Heart left ventricle (tissue), 16 donors: ENCODE measurements around the gene ZNF408. TPM values are rescaled to one million over a fixed set of nuclear protein-coding genes. Genes with fewer than 3 reads are reported as not detected.
"Not testable (repeated sequence)": the region's sequence is repeated elsewhere in the genome, so short reads cannot be mapped to it uniquely, and the experiment has no call there.

Experiments
- ATAC-seq, 4 donors: fragments of 200-7000 bp; cut with Tn5 transposase; one replicate each; pipeline ENCODE4 v1.9.1; 2020 to 2022; ENCODE audit warnings: moderate library complexity in 4 of 4, mild to moderate bottlenecking in 3 of 4, moderate number of reproducible peaks in 1 of 4
- DNase-seq, 5 donors: peaks; one replicate each; pipeline ENCODE4 v3.0.0-alpha.2; 2020
- H3K27ac ChIP-seq, 12 donors: fragments of 200-600 bp; sonication (generic) in 4 of 12; one replicate each; pipeline versions ENCODE4 v1.5.0 to v1.8.0; 2016 to 2022; ENCODE audit warnings: mild to moderate bottlenecking in 2 of 12
- H3K27me3 ChIP-seq, 9 donors: fragments of 200-600 bp; sonication (generic) in 2 of 9; one replicate each; pipeline versions ENCODE4 v1.5.1 to v1.8.0; 2016 to 2022; ENCODE audit warnings: mild to moderate bottlenecking in 3 of 9
- H3K36me3 ChIP-seq, 9 donors: fragments of 200-600 bp; sonication (generic) in 2 of 9; one replicate each; pipeline versions ENCODE4 v1.5.0 to v1.8.0; 2018 to 2022; ENCODE audit warnings: mild to moderate bottlenecking in 2 of 9
- H3K4me1 ChIP-seq, 12 donors: fragments of 200-600 bp; sonication (generic) in 4 of 12; one replicate each; pipeline versions ENCODE4 v1.5.0 to v1.8.0; 2016 to 2022; ENCODE audit warnings: mild to moderate bottlenecking in 3 of 12
- H3K4me3 ChIP-seq, 12 donors: fragments of 200-600 bp; sonication (generic) in 4 of 12; one replicate each; pipeline versions ENCODE4 v1.5.0 to v1.8.0; 2017 to 2022; ENCODE audit warnings: mild to moderate bottlenecking in 9 of 12, moderate library complexity in 4 of 12
- H3K9me3 ChIP-seq, 12 donors: fragments of 200-600 bp; sonication (generic) in 4 of 12; one replicate each; pipeline versions ENCODE4 v1.5.0 to v1.8.0; 2016 to 2022; ENCODE audit warnings: mild to moderate bottlenecking in 1 of 12
- POLR2A ChIP-seq, 2 donors: fragments of 450-650 bp; IDR thresholded peaks; one replicate each; pipeline ENCODE4 v1.6.1; 2017; ENCODE audit warnings: antibody characterized with exemption in 2 of 2, mild to moderate bottlenecking in 2 of 2, moderate library complexity in 2 of 2
- WGBS, 4 donors: extraction: QIAGEN DNeasy Blood & Tissue Kit in 2 of 4; methylation state at CpG; one replicate each; pipeline versions ENCODE4 v1.1.5 to v1.1.7; 2013 to 2018; 5-methylcytosine and 5-hydroxymethylcytosine counted together
- intact Hi-C, 10 donors: fragments of 100-400 bp; cut with DNase I; formaldehyde crosslinking; loops; one replicate each; pipeline versions ENCODE4 v1.11.1 to v1.14.2; 2022
- polyA plus RNA-seq, 2 donors: library from polyadenylated mRNA; stranded (reverse); fragments of 200-250 nt; gene quantifications; one replicate each; pipeline ENCODE4 v1.2.3, GENCODE V29; 2013
- total RNA-seq, 9 donors: library from RNA; depleted of rRNA in 2 of 9; stranded (reverse); fragments of >200 nt in 2 of 9; fragmentation: NEBNext Ultra II Directional in 3 of 9; extraction: Animal tissue kit (Norgen Biotek cat#: 25700) in 3 of 9; gene quantifications; one replicate each; pipeline versions ENCODE4 v1.1.0 to v1.2.4, GENCODE V29; 2016 to 2023
- TF ChIP-seq, protein P1 (sequence below), 12 donors: fragments of 200-600 bp; sonication (generic) in 4 of 12; IDR thresholded peaks; one replicate each; pipeline versions ENCODE4 v1.5.0 to v1.8.0; 2018 to 2022; ENCODE audit warnings: antibody characterized with exemption in 12 of 12, mild to moderate bottlenecking in 5 of 12
- donor health status: ischemic (EF 13 %, LVEDD 7.1; RV severe dilation, severe dysfunction).
- donor health status: healthy with polysubstance abuse.
- donor health status: DM: no; HTN: yes; CAD: no.
- donor health status: DM: no; HTN: no; CAD: no.
- donor health status: ischemic (EF 25% LVEDD 6.9; RV normal size, moderate dysfunction).
- donor health status: ischemic (EF 25% LVEDD 5.7; RV mildly dilated, moderate dysfunction).
- donor health status: healthy.
- donor health status: DM: yes; HTN: yes; CAD: no.
- donor health status: ischemic (EF 35%, LVEDD 5.7; RV mildly dilated, moderate dysfunction).
- donor health status: nonischemic (EF 11% LVEDD 7.7; RV severe dilation, severe dysfunction).
- donor health status: DM: yes; HTN: yes; CAD: no.
- donor health status: PGD.
- donor health status: ischemic (EF 29% LVEDD 5.4; RV normal size, mild dysfunction).
- donor health status: nonischemic (EF 23%, LVEDD 6.1; RV moderate dilation, normal function).

ZNF408 gene
- total and polyA plus RNA-seq, 11 donors, result 5.3 to 10.0 (median 7.1) TPM

DNA sequence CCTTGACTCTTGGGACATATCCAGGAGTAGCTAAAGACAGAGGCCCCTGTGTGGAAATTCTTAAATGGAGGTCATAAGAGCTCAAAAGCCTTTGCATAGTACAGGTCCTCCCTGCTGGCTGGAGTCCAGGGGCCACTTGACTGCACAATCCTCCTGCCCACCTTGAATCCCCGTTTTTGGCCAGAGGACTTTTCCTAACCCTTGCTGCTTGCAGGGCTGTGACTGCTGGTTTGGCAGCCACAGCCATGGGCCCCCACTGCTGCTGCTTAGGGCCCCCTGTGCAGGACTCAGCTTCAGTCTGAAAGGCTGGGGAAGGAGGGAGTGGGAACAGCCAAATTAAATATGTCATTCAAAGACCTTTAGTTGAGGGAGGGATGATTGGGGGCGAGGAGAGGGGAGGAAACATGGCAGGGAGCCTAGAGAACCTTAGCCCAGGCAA, 33.8 kb upstream of the ZNF408 start:
- intact Hi-C loops, result no loop called here
- ATAC-seq (peak; percentile 6 to 25 (median 18)), DNase-seq (peak in 2 of 5 donors; percentile 36 to 53)
- Histone ChIP-seq H3K4me1 (peaks cover 7 to 76% (median 33%) of the 10 kb centered on the region in 12 donors), H3K27me3 (no peaks in the 10 kb centered on the region), H3K9me3 (no peaks in the 10 kb centered on the region), H3K27ac (peak overlapping the region; percentile 34 to 89 (median 67)), H3K36me3 (peaks cover 0 to 98% (median 92%) of the 10 kb centered on the region in 9 donors), H3K4me3 (no peak overlapping the region)
- WGBS, 4 donors, result 32 to 41% (median 38%) methylated on average over 2 of the region's 2 CpGs
- TF ChIP-seq, protein P1, sequence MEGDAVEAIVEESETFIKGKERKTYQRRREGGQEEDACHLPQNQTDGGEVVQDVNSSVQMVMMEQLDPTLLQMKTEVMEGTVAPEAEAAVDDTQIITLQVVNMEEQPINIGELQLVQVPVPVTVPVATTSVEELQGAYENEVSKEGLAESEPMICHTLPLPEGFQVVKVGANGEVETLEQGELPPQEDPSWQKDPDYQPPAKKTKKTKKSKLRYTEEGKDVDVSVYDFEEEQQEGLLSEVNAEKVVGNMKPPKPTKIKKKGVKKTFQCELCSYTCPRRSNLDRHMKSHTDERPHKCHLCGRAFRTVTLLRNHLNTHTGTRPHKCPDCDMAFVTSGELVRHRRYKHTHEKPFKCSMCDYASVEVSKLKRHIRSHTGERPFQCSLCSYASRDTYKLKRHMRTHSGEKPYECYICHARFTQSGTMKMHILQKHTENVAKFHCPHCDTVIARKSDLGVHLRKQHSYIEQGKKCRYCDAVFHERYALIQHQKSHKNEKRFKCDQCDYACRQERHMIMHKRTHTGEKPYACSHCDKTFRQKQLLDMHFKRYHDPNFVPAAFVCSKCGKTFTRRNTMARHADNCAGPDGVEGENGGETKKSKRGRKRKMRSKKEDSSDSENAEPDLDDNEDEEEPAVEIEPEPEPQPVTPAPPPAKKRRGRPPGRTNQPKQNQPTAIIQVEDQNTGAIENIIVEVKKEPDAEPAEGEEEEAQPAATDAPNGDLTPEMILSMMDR (IDR thresholded peaks at IDR 0.05), result no peak
- TF ChIP-seq POLR2A (IDR thresholded peaks at IDR 0.05), result no peak

DNA sequence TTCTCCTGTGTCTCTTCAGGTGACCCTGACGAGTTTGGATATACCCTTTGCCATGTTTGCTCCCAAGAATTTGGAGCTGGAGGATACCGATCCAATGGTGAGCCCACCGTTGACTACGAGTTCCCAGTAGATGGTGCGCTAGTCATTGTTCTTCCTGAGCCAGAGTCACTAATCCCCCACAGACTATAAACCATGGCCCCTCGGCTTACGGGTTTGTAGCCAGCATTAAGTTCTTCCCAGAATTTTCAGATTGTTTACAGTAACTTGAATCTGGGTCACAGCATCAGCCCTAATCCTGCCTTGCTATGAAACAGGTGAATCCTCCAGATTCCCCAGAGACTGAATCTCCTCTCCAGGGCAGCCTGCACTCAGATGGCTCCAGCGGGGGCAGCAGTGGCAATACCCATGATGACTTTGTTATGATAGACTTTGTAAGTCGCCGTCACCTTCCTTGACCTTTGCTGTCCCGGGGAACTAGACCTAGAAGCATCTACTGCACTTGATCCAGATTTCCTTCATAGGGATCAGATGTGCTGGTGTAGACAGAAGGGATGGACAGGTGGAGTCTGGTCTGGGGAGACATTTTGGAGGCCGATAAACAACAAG, 32.2 kb upstream of the ZNF408 start:
- DNase-seq, result no peak
- Histone ChIP-seq H3K27ac (peak overlapping the region in 8 of 12 donors; percentile 34 to 89 (median 69)), H3K4me3 (no peak overlapping the region), H3K36me3 (peaks cover 0 to 100% (median 92%) of the 10 kb centered on the region in 9 donors), H3K4me1 (peaks cover 5 to 82% (median 41%) of the 10 kb centered on the region in 12 donors), H3K9me3 (no peaks in the 10 kb centered on the region), H3K27me3 (no peaks in the 10 kb centered on the region)
- no peak for ATAC-seq
- intact Hi-C loops, result no loop called here
- WGBS, 4 donors, result 92 to 95% (median 94%) methylated on average over 11 to 12 of the region's 12 CpGs
- no peak for TF ChIP-seq POLR2A (IDR thresholded peaks at IDR 0.05)
- TF ChIP-seq, protein P1 (IDR thresholded peaks at IDR 0.05), result no peak

DNA sequence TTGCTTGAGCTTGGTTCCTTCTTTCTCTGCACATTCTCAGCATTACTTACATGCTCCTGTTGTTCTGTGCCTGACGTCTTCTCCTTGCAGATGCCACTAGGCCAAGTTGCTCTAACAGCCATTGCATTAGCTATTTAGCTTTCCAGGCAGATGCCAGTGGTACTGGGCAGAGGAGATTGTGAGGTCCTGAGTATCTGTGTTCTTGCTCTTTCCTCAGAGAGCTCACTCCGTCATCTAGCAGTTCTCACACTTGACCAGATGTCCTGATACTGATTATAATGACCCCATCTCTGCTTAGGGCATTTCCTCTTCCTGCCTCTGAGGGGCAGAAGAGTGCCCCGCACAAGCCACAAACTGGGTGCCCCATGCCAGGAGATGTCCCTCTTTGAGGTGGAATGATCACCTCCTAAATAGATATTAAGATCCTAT, 31.1 kb upstream of the ZNF408 start:
- peak overlapping the region in 5 of 12 donors; percentile 10 to 91 (median 30) for H3K27ac ChIP-seq
- H3K4me1 ChIP-seq, result peaks cover 8 to 82% (median 45%) of the 10 kb centered on the region in 12 donors
- TF ChIP-seq POLR2A (IDR thresholded peaks at IDR 0.05), result no peak
- TF ChIP-seq, protein P1 (IDR thresholded peaks at IDR 0.05), result peak in 10 of 12 donors; percentile 14 to 49 (median 30)
- ATAC-seq (peak in 2 of 4 donors; percentile 24 to 29), DNase-seq (peak in 1 of 5 donors; percentile 25)
- H3K36me3 ChIP-seq, result peaks cover 0 to 93% (median 84%) of the 10 kb centered on the region in 9 donors
- 52 to 62% (median 57%) methylated on average over 3 of the region's 3 CpGs for WGBS, 4 donors
- H3K9me3 ChIP-seq, result no peaks in the 10 kb centered on the region
- no peaks in the 10 kb centered on the region for H3K27me3 ChIP-seq
- H3K4me3 ChIP-seq, result no peak overlapping the region
- intact Hi-C loops, result no loop called here

DNA sequence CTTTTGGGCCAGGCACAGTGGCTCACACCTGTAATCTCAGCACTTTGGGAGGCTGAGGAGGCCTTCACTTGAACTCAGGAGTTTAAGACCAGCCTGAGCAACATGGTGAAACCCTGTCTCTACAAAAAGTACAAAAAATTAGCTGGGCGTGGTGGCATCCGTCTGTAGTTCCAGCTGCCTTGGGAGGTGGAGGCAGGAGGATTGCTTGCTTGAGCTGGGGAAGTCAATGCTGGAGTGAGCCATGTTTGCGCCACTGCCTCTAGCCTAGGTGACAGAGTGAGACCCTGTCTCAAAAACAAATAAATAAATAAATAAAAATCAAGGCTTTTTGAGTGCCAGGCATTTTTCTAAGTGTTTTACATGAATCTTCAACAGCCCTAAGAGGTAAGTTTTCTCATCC, 30.3 kb upstream of the ZNF408 start:
- 94 to 98% (median 96%) methylated on average over 3 of the region's 3 CpGs for WGBS, 4 donors
- DNase-seq, result peak in 1 of 5 donors; percentile 10
- Histone ChIP-seq H3K4me1 (peaks cover 8 to 82% (median 46%) of the 10 kb centered on the region in 12 donors), H3K27ac (peak overlapping the region in 6 of 12 donors; percentile 3 to 91 (median 30)), H3K36me3 (peaks cover 0 to 85% (median 77%) of the 10 kb centered on the region in 9 donors)
- H3K9me3 ChIP-seq, intact Hi-C loops, H3K27me3 ChIP-seq, ATAC-seq, H3K4me3 ChIP-seq: not testable (repeated sequence)
